ENCODE results near the gene SPATA9. TPM values are rescaled to one million over a fixed set of nuclear protein-coding genes. Genes with fewer than 3 reads are reported as not detected.
"Not testable (repeated sequence)": the region's sequence is repeated elsewhere in the genome, so short reads cannot be mapped to it uniquely, and the experiment has no call there.

Gene SPATA9
- total and polyA plus RNA-seq, 9 donors: 0.71 to 2.6 (median 1.7) TPM

DNA sequence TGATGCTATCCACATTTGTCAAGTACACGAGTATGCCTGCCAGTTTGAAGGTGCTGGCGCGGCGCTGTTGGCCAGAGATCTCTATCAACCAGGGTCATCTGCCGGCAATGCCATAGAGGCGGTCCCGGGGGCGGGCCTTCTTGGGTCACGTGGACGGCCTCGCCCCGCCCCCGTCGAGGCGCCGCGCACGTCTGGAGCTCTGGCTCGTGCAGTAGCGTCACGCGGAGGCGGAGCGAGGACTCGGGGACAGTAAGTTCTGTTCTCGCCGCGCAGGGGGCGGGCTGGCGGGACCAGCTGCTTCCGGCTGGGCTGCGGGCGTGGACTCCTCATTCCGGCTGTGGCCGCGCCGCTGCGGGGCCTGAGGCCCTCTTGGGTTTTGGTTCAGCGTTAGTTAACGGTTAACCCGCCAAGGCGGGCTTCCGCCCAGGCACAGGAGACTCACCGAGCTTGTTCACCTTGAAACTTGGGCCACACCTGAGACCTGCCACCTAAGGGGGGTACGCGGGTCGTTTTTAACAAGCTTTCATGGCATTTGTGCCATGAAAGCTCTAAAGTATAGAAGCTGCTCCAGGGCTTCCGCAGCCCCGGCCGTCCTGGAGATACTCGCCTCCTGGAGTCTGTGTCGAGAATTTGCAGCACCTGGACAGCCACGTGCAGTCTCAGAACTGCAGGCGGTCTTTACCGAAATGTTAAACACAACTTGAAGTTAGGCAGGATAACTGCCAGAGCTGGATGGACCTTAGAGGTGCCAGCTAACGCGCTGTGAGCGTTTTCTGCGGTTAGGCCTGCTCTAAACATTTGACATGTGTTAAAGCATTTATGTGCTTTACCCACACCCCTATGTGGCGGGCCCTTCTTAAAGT is 36.0 kb downstream of the SPATA9 start, which contains the start of gene RFESD:
Gene RFESD, plus strand, starts transcription at position 209 of the 863 bp plus-strand sequence. CDS start 5,495 bp downstream, outside the sequence.
- H3K4me1 ChIP-seq (ENCODE audit: control insufficient read depth, insufficient read depth, low read length): peaks cover 3% of the 10 kb centered on the region
- no peaks in the 10 kb centered on the region for H3K27me3 ChIP-seq (ENCODE audit: control insufficient read depth, insufficient read depth, low read length)
- peak within 1 kb of the TSS; percentile 94 for H3K27ac ChIP-seq (ENCODE audit: low read length)
- no peaks in the 10 kb centered on the region for H3K36me3 ChIP-seq (ENCODE audit: control insufficient read depth, insufficient read depth, low read length)
- no peaks in the 10 kb centered on the region for H3K9me3 ChIP-seq (replicated peaks; ENCODE audit: control insufficient read depth, low read depth, low read length)
- WGBS (ENCODE audit: insufficient coverage): under 1% methylated on average over 59 of the region's 60 CpGs
- peak; percentile 99 for DNase-seq
- H3K4me3 ChIP-seq (ENCODE audit: low read length): peak within 1 kb of the TSS; percentile 72

DNA sequence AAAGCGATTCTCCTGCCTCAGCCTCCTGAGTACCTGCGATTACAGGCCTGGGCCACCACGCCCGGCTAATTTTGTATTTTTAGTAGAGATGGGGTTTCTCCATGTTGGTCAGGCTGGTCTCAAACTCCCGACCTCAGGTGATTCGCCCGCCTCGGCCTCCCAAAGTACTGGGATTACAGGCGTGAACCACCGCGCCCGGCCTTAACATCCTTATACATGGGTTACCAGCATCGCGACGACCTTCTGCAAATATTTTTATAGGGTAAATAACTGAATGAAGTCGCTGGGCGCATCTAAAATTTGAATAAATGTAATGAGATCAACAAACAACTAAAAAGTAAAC is 36.6 kb downstream of the SPATA9 start:
- H3K36me3 ChIP-seq (ENCODE audit: control insufficient read depth, insufficient read depth, low read length); H3K9me3 ChIP-seq (replicated peaks; ENCODE audit: control insufficient read depth, low read depth, low read length); H3K27me3 ChIP-seq (ENCODE audit: control insufficient read depth, insufficient read depth, low read length); DNase-seq; H3K4me1 ChIP-seq (ENCODE audit: control insufficient read depth, insufficient read depth, low read length): not testable (repeated sequence)
- peak overlapping the region; percentile 72 for H3K4me3 ChIP-seq (ENCODE audit: low read length)
- H3K27ac ChIP-seq (ENCODE audit: low read length): peak overlapping the region; percentile 63
- WGBS (ENCODE audit: insufficient coverage): 100% methylated on average over 1 of the region's 17 CpGs

DNA sequence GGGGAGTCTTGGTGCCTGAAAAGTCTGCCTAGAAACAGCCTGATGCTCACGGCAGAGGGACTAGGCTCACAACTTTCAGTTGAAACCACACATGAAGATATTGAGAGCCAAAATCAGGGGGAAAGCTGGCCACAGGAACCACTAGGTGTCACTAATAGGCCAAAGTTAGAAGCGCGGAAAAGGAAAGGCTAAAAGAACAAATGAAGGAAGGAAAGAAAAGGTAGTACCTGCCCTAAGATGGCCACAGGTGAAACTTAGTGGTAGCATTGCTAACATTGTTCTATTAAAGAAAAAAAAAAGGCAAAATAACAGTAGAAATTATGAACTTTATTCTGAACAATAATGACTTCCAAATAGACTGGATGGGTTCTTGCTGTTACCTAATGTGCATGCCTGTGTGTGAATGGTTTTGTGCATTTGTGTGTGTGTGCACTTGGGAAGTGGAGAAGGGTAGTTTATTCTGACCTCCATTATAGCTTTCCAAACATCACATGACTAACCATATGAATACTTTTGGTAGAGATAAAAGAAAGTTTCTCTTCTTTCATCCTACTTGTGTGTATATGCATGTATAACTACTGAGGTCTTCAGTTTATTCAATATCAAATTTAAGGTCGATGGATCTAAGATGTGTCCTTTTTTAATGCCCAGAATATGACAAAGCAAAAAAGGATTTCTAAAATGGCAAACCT is 38.3 kb downstream of the SPATA9 start:
- WGBS (ENCODE audit: insufficient coverage): 0% methylated on average over 1 of the region's 4 CpGs
- peak; percentile 77 for DNase-seq
- no peak overlapping the region for H3K27ac ChIP-seq (ENCODE audit: low read length)
- no peak overlapping the region for H3K4me3 ChIP-seq (ENCODE audit: low read length)
- peaks cover 3% of the 10 kb centered on the region for H3K4me1 ChIP-seq (ENCODE audit: control insufficient read depth, insufficient read depth, low read length)
- H3K36me3 ChIP-seq (ENCODE audit: control insufficient read depth, insufficient read depth, low read length): no peaks in the 10 kb centered on the region
- H3K27me3 ChIP-seq (ENCODE audit: control insufficient read depth, insufficient read depth, low read length): no peaks in the 10 kb centered on the region
- H3K9me3 ChIP-seq (replicated peaks; ENCODE audit: control insufficient read depth, low read depth, low read length): no peaks in the 10 kb centered on the region

DNA sequence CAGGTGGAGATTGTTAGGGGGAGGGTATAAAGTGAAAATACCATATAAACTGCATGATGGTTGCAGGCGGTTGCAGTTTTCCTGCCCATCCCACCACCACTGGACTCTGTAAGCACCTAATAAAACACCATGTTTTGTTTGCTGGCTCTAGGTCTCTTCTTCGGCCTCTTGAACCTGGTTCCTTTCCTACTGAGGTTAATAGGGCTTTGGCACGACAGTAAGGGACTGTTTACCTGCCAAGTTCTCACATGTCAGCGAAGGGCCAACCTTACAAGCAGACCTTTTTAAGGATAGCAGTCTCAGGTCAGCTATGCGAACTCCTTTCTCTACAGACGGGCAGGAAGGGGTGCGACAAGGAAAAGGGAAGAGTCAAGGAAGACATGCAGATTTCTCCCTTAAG is 39.6 kb downstream of the SPATA9 start:
- peaks cover 3% of the 10 kb centered on the region for H3K4me1 ChIP-seq (ENCODE audit: control insufficient read depth, insufficient read depth, low read length)
- H3K4me3 ChIP-seq (ENCODE audit: low read length): no peak overlapping the region
- H3K27ac ChIP-seq (ENCODE audit: low read length): no peak overlapping the region
- no peaks in the 10 kb centered on the region for H3K27me3 ChIP-seq (ENCODE audit: control insufficient read depth, insufficient read depth, low read length)
- H3K36me3 ChIP-seq (ENCODE audit: control insufficient read depth, insufficient read depth, low read length): no peaks in the 10 kb centered on the region
- DNase-seq: no peak
- 82% methylated on average over 5 of the region's 7 CpGs for WGBS (ENCODE audit: insufficient coverage)
- no peaks in the 10 kb centered on the region for H3K9me3 ChIP-seq (replicated peaks; ENCODE audit: control insufficient read depth, low read depth, low read length)

DNA sequence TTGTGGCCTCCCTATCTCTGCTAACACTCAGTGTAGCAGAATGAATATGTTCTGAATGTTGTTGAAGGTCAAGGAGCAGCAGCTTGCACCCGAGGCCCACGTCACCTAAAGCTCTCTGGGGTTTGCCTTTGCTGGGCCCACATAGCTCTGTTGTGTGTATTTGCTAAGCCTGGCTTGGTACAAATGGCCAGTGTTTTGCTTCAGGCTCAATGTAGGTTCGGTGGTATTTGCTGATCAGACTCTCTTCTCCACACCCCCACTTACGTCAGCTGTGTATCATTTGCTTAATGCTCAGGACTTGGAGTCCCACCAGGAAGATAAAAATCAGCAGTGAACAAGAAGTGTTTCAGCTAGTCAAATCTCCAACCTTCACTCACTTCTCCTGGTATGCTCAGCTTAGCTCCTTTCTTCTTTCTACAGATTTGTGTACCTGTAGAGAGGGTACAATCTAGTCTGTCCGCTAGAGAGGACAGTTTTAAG is 41.0 kb downstream of the SPATA9 start:
- no peak overlapping the region for H3K4me3 ChIP-seq (ENCODE audit: low read length)
- no peak for DNase-seq
- no peaks in the 10 kb centered on the region for H3K9me3 ChIP-seq (replicated peaks; ENCODE audit: control insufficient read depth, low read depth, low read length)
- no peaks in the 10 kb centered on the region for H3K36me3 ChIP-seq (ENCODE audit: control insufficient read depth, insufficient read depth, low read length)
- no peaks in the 10 kb centered on the region for H3K27me3 ChIP-seq (ENCODE audit: control insufficient read depth, insufficient read depth, low read length)
- WGBS (ENCODE audit: insufficient coverage): 50% methylated on average over 1 of the region's 5 CpGs
- no peaks in the 10 kb centered on the region for H3K4me1 ChIP-seq (ENCODE audit: control insufficient read depth, insufficient read depth, low read length)
- no peak overlapping the region for H3K27ac ChIP-seq (ENCODE audit: low read length)

DNA sequence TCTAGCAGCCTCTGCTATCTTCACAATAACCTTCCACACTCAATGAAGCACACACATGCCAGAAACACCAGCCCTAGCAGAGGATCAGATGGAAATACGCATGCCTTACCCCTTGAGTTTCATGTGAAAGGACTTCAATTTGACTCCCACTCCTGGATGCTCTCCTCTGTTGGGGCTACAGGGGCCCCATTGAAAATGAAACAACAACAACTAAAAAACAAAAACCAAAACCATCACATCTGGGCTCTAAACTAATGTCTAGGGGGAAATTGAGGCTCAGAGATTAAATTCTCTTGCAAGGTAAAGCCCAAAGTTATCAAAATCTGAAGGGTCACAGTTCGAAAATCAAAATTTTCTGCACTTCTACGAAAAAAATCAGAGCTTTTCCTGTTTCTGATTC is 44.2 kb downstream of the SPATA9 start:
- Histone ChIP-seq H3K9me3 (replicated peaks; ENCODE audit: control insufficient read depth, low read depth, low read length) (no peaks in the 10 kb centered on the region), H3K36me3 (ENCODE audit: control insufficient read depth, insufficient read depth, low read length) (no peaks in the 10 kb centered on the region), H3K4me1 (ENCODE audit: control insufficient read depth, insufficient read depth, low read length) (no peaks in the 10 kb centered on the region), H3K27ac (ENCODE audit: low read length) (no peak overlapping the region), H3K4me3 (ENCODE audit: low read length) (no peak overlapping the region), H3K27me3 (ENCODE audit: control insufficient read depth, insufficient read depth, low read length) (no peaks in the 10 kb centered on the region)
- DNase-seq: no peak
- 70% methylated on average over 3 of the region's 3 CpGs for WGBS (ENCODE audit: insufficient coverage)

DNA sequence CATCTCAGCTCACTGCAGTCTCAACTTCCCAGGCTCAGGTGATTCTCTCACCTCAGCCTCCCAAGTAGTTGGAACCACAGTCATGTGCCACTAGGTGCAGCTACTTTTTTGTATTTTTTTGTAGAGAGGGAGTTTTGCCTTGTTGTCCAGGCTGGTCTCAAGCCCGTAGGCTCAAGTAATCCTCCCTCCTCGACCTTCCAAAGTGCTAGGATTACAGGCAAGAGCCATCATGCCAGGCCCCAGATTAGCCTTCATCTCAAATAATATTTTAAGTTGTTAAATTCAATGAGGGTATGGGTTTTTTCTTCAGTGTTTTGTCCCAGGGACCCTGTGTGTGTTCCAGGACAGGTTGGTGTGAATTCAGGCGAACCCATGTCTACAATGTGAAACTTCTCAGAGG is 48.7 kb downstream of the SPATA9 start:
- no peaks in the 10 kb centered on the region for H3K4me1 ChIP-seq (ENCODE audit: control insufficient read depth, insufficient read depth, low read length)
- H3K27ac ChIP-seq (ENCODE audit: low read length): no peak overlapping the region
- H3K9me3 ChIP-seq (replicated peaks; ENCODE audit: control insufficient read depth, low read depth, low read length): no peaks in the 10 kb centered on the region
- WGBS (ENCODE audit: insufficient coverage): 83% methylated on average over 1 of the region's 3 CpGs
- no peak for DNase-seq
- no peaks in the 10 kb centered on the region for H3K27me3 ChIP-seq (ENCODE audit: control insufficient read depth, insufficient read depth, low read length)
- no peaks in the 10 kb centered on the region for H3K36me3 ChIP-seq (ENCODE audit: control insufficient read depth, insufficient read depth, low read length)
- no peak overlapping the region for H3K4me3 ChIP-seq (ENCODE audit: low read length)

DNA sequence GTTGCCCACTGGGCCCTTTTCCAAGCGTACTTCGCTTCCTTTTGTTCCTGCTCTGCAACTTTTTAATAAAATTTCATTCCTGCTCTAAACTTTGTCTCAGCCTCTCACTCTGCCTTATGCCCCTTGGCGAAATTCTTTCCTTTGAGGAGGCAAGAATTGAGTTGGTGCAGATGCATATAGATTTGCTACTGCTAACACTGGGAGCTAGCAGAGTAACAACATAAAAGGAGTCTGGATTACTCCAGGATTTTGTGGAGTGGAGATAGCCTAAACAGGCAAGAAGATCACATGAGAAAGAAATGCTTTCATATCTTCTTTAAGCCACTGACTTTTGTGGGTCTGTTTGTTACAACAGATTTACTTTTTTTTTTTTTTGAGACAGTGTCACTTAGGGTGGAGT is 49.1 kb downstream of the SPATA9 start:
- H3K4me3 ChIP-seq (ENCODE audit: low read length): no peak overlapping the region

DNA sequence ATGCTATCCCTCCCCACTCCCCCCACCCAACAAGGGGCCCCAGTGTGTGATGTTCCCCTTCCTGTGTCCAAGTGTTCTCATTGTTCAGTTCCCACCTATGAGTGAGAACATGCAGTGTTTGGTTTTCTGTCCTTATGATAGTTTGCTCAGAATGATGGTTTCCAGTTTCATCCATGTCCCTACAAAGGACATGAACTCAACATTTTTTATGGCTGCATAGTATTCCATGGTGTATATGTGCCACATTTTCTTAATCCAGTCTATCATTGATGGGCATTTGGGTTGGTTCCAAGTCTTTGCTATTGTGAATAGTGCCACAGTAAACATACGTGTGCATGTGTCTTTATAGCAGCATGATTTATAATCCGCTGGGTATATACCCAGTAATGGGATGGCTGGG is 49.8 kb downstream of the SPATA9 start:
- not testable (repeated sequence) for DNase-seq; H3K36me3 ChIP-seq (ENCODE audit: control insufficient read depth, insufficient read depth, low read length); H3K9me3 ChIP-seq (replicated peaks; ENCODE audit: control insufficient read depth, low read depth, low read length); H3K27ac ChIP-seq (ENCODE audit: low read length); H3K27me3 ChIP-seq (ENCODE audit: control insufficient read depth, insufficient read depth, low read length); H3K4me1 ChIP-seq (ENCODE audit: control insufficient read depth, insufficient read depth, low read length); H3K4me3 ChIP-seq (ENCODE audit: low read length)
- no CpG with 5 or more reads among the region's 2 CpGs for WGBS (ENCODE audit: insufficient coverage)

More for the DNA sequence above, 49.1 kb downstream of the SPATA9 start:
- Histone ChIP-seq H3K36me3 (ENCODE audit: control insufficient read depth, insufficient read depth, low read length) (no peaks in the 10 kb centered on the region), H3K27me3 (ENCODE audit: control insufficient read depth, insufficient read depth, low read length) (no peaks in the 10 kb centered on the region), H3K9me3 (replicated peaks; ENCODE audit: control insufficient read depth, low read depth, low read length) (no peaks in the 10 kb centered on the region), H3K27ac (ENCODE audit: low read length) (no peak overlapping the region), H3K4me1 (ENCODE audit: control insufficient read depth, insufficient read depth, low read length) (no peaks in the 10 kb centered on the region)
- no peak for DNase-seq
- WGBS (ENCODE audit: insufficient coverage): no CpG with 5 or more reads among the region's 3 CpGs

DNA sequence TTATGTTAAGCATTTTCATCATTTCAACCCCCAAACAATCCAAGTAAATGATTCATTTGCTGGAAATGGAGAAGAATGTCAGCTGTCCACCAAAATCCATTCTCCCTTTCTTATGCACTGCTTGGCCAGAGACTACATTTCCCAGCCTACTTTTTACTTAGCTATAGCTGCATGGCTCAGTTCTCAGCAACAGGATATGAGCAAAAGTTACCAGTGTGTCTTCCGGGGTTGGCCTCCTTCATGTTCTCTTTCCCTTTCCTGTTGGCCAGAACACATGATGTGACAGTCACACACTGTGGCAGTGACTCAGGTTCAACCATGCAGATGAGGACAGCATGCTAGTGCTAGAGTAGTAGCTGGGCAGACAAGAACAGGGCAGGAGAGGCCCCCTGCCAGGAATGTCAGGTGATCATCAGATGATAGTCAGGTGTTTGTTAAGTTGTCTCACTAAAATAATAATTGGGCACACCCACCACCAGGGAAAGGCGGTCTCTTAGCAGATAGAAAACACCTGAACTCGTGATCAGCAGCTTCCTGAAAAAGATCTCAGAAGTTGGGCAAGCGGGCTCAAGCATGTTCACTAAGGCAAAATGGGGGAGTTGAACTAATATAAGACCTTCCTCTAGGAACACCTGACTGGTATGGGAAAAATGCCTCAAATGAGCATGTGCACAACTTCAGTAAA is 50.7 kb downstream of the SPATA9 start:
- DNase-seq: no peak
- H3K27ac ChIP-seq (ENCODE audit: low read length): no peak overlapping the region
- WGBS (ENCODE audit: insufficient coverage): 55% methylated on average over 1 of the region's 4 CpGs

More for the DNA sequence above, 50.7 kb downstream of the SPATA9 start:
- H3K4me1 ChIP-seq (ENCODE audit: control insufficient read depth, insufficient read depth, low read length): no peaks in the 10 kb centered on the region
- H3K9me3 ChIP-seq (replicated peaks; ENCODE audit: control insufficient read depth, low read depth, low read length): no peaks in the 10 kb centered on the region
- no peaks in the 10 kb centered on the region for H3K36me3 ChIP-seq (ENCODE audit: control insufficient read depth, insufficient read depth, low read length)
- H3K27me3 ChIP-seq (ENCODE audit: control insufficient read depth, insufficient read depth, low read length): no peaks in the 10 kb centered on the region
- no peak overlapping the region for H3K4me3 ChIP-seq (ENCODE audit: low read length)

Measured in muscle of leg (tissue), 11 donors.